GM13977 (cell line): ENCODE measurements around the gene ATRNL1.

ENCODE experiments used
- DNase-seq: peaks from one replicate; pipeline ENCODE4 v3.0.0; 2012; ENCODE audit warnings: low spot score
- in situ Hi-C: fragments of 300-500 bp; cut with MboI; formaldehyde crosslinking; loops from one replicate; pipeline ENCODE4 v1.12.0; 2022; ENCODE audit warnings: low sequenced_read_pairs, low pct_unique_long_range_greater_than_20kb, mixed read lengths, inconsistent platforms; ENCODE audit not compliant: unreplicated experiment
- TF ChIP-seq, protein P1 (sequence below): IDR thresholded peaks from 2 replicates; pipeline ENCODE4 v1.5.1; 2012; ENCODE audit warnings: mild to moderate bottlenecking, control low read depth; ENCODE audit not compliant: insufficient read depth; ENCODE audit errors: extremely low read depth, missing control alignments

The ATRNL1 gene

DNA sequence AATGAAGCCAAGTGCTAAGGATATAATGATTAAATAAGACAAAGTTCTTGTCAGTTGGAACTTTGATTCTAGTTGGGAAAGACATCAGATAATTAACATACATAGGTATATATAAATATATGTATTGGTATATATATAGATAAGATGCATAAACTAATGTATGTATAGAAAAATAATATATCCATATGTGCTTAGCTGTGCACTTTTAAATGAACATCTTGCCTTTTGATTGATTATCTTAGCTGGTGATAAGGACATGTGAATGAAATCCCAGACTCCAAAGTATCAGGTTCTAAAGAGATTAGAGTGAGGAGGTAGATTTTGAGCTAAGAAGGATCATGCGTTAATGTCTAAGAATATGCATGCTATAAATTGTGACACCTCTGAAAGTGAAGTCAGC is 822.3 kb downstream of the ATRNL1 start:
- DNase-seq, result no peak
- TF ChIP-seq, protein P1, sequence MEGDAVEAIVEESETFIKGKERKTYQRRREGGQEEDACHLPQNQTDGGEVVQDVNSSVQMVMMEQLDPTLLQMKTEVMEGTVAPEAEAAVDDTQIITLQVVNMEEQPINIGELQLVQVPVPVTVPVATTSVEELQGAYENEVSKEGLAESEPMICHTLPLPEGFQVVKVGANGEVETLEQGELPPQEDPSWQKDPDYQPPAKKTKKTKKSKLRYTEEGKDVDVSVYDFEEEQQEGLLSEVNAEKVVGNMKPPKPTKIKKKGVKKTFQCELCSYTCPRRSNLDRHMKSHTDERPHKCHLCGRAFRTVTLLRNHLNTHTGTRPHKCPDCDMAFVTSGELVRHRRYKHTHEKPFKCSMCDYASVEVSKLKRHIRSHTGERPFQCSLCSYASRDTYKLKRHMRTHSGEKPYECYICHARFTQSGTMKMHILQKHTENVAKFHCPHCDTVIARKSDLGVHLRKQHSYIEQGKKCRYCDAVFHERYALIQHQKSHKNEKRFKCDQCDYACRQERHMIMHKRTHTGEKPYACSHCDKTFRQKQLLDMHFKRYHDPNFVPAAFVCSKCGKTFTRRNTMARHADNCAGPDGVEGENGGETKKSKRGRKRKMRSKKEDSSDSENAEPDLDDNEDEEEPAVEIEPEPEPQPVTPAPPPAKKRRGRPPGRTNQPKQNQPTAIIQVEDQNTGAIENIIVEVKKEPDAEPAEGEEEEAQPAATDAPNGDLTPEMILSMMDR, result no peak
- in situ Hi-C loops, result no loop called here

DNA sequence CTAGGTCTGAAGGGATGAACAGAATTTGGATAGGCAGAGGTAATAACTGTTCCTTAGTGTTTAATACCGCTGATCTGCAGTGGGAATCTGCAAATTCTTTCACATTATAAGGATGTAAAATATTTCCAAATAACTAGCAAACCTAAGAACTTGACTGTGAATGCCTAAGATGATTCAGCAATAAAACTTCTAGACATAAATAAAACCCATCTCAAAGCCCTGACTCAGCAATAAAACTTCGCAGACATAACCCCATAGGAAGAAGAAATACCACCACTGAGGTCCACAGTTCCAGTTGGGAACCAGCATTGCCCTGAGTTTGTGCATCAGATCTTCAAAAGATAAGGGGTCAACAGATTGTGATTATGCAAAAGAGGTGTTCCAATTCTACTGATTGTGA is 825.6 kb downstream of the ATRNL1 start:
- in situ Hi-C loops, result no loop called here
- TF ChIP-seq, protein P1, result no peak
- DNase-seq, result no peak

DNA sequence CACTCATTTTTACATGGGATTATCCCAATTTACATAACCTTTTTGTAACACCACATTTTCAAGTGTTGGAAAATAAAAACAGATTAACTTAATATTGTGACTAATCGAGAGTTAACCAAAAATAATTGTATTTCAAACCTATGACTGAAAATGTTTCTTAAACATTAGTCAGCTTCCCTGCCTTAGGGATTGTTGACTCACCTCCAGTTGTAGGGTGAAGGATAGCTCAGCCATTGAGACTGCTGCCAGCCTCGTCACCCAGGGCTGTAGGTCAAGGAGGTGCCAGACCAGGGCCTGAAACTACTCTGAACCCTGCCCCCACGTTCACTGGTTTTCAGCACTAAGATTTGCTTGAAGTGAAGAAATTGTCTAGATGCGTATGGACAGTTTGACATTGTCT is 828.6 kb downstream of the ATRNL1 start:
- in situ Hi-C loops, result no loop called here
- DNase-seq, result no peak
- TF ChIP-seq, protein P1, result no peak

DNA sequence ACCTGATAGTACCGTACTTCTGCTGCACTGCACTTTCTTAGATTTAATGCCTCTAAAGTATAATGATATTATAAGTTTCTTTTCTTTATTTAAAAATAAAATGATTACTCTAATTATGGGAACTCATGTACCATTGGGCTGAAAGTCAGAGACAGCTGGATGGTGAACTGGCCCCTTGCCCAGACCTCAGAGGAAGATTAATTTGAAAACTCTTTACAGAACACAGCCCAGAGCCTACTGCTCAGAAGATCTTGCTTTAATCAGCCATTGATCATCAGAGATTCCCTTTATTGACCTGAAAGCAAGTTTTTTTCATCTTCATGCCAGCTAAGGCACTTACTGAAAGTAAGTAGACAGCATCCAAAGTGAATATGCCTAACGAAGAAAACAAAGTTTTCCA is 838.1 kb downstream of the ATRNL1 start:
- in situ Hi-C loops, result no loop called here
- no peak for DNase-seq
- TF ChIP-seq, protein P1, result no peak

DNA sequence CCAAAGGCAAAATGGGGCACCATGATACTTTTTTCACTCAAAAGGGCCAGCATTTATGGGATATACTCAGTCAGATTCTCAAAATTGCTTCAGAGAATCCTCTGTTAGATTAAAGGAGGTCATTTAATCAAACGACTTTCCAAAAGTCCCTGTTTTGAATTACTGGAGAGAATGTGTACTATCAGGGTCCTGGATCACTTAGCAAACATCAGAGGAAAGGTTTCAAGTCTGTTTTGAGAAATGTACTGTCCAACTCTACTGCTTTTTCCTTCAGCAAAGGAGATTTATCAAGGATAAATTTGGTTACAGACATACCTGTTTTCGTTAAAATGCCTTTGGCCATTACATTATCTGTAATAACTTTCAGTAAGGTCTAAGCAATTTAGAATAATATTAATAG is 838.9 kb downstream of the ATRNL1 start:
- TF ChIP-seq, protein P1, result no peak
- in situ Hi-C loops, result no loop called here
- DNase-seq, result no peak

DNA sequence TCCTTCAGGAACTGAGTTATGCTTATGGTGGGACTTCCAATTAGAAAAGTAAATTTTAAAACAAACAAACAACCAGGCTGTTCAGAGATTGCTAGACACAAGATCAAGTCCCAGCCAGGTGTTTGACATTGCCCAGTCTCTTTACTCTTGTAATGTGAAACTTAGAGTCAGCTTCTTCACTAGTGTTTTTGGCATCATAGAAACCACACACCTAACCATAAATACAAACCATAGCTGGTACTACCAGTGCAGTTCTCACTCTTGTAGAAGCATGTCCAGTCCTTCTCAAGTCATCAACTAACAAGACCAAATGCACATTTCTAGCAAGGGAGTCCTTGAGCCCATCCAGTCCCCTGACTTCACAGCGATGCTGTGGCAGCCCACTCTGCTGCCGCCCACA is 839.9 kb downstream of the ATRNL1 start:
- TF ChIP-seq, protein P1, result no peak
- in situ Hi-C loops, result no loop called here
- no peak for DNase-seq

DNA sequence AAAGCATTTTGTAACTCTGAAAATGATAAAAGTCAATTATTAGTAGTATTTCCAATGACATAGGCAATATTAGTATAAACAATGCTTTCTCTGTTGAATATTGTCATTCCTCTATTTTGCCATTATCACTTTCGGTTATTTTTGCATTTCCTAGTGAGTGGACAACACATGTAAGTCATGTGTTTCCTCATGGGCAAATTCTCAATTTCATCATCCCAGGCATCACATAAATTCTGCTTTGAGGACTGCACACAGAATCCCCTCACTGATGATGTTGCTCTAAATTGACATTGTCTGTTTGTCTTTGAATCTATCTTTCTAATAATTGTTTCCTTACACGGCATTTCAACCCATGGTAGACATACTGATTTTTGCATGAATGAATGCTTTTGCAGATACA is 842.6 kb downstream of the ATRNL1 start:
- in situ Hi-C loops, result no loop called here
- no peak for DNase-seq
- TF ChIP-seq, protein P1, result no peak
